SJSA1 (cell line): ENCODE measurements around the gene KLHL15. TPM values are rescaled to one million over a fixed set of nuclear protein-coding genes. Genes with fewer than 3 reads are reported as not detected.

ENCODE experiments used
- DNase-seq, 2 experiments: peaks; one replicate each; pipeline ENCODE4 v3.0.0-alpha.2; 2015 to 2020; ENCODE audit warnings: low spot score in 2 of 2, low read depth in 1 of 2
- H3K27ac ChIP-seq: fragments of 250-450 bp; sonication (Bioruptor Pico); 2 replicates; pipeline ENCODE4 v1.5.1; 2020; ENCODE audit warnings: mild to moderate bottlenecking, moderate library complexity
- H3K27me3 ChIP-seq: fragments of 250-450 bp; sonication (Bioruptor Pico); replicated peaks from 2 replicates; pipeline ENCODE4 v1.5.1; 2020; ENCODE audit warnings: mild to moderate bottlenecking, moderate library complexity
- H3K36me3 ChIP-seq: fragments of 250-450 bp; sonication (Bioruptor Pico); 2 replicates; pipeline ENCODE4 v1.5.1; 2020; ENCODE audit warnings: mild to moderate bottlenecking
- H3K4me1 ChIP-seq: fragments of 250-450 bp; sonication (Bioruptor Pico); replicated peaks from 2 replicates; pipeline ENCODE4 v1.6.1; 2021; ENCODE audit warnings: mild to moderate bottlenecking
- H3K4me3 ChIP-seq: fragments of 250-450 bp; sonication (Bioruptor Pico); 2 replicates; pipeline ENCODE4 v1.5.1; 2020; ENCODE audit warnings: mild to moderate bottlenecking
- H3K9me3 ChIP-seq: fragments of 250-450 bp; sonication (Bioruptor Pico); replicated peaks from 2 replicates; pipeline ENCODE4 v1.5.1; 2020; ENCODE audit warnings: mild to moderate bottlenecking
- total RNA-seq: library from RNA; depleted of rRNA; stranded (reverse); fragments of >200 nt; shearing (Covaris generic); gene quantifications from 2 replicates; pipeline ENCODE4 v1.2.3, GENCODE V29; 2014; rRNA removed

KLHL15 gene
- total RNA-seq, 1 experiment from 2014 or later, result 12.8 TPM

- Histone ChIP-seq H3K27ac (no peak overlapping the region), H3K4me3 (no peak overlapping the region), H3K27me3 (no peaks in the 10 kb centered on the region), H3K4me1 (no peaks in the 10 kb centered on the region), H3K9me3 (no peaks in the 10 kb centered on the region), H3K36me3 (no peaks in the 10 kb centered on the region)
- no peak for DNase-seq
Measured at GRCh38 chrX:23953908-23954269, 73.1 kb downstream of the KLHL15 start.

GRCh38 chrX:23952984-23953907 is 73.7 kb downstream of the KLHL15 start:
- no peak for DNase-seq
- Histone ChIP-seq H3K9me3 (no peaks in the 10 kb centered on the region), H3K36me3 (no peaks in the 10 kb centered on the region), H3K27ac (no peak overlapping the region), H3K27me3 (no peaks in the 10 kb centered on the region), H3K4me3 (no peak overlapping the region), H3K4me1 (no peaks in the 10 kb centered on the region)

- Histone ChIP-seq H3K4me3 (no peak overlapping the region), H3K4me1 (no peaks in the 10 kb centered on the region), H3K27me3 (no peaks in the 10 kb centered on the region), H3K36me3 (no peaks in the 10 kb centered on the region), H3K9me3 (no peaks in the 10 kb centered on the region), H3K27ac (no peak overlapping the region)
- DNase-seq, result no peak
Measured at GRCh38 chrX:23952391-23952790, 74.6 kb downstream of the KLHL15 start.

GRCh38 chrX:23945206-23945605 is 81.8 kb downstream of the KLHL15 start:
- Histone ChIP-seq H3K27ac (no peak overlapping the region), H3K27me3 (no peaks in the 10 kb centered on the region)
- no peak for DNase-seq

GRCh38 chrX:23944234-23944633 is 82.8 kb downstream of the KLHL15 start:
- H3K4me1 ChIP-seq, result no peaks in the 10 kb centered on the region
- H3K27ac ChIP-seq, result no peak overlapping the region
- no peaks in the 10 kb centered on the region for H3K9me3 ChIP-seq
- no peak overlapping the region for H3K4me3 ChIP-seq
- no peaks in the 10 kb centered on the region for H3K27me3 ChIP-seq
- no peak for DNase-seq
- no peaks in the 10 kb centered on the region for H3K36me3 ChIP-seq

More at GRCh38 chrX:23945206-23945605, 81.8 kb downstream of the KLHL15 start:
- no peaks in the 10 kb centered on the region for H3K4me1 ChIP-seq
- H3K4me3 ChIP-seq, result no peak overlapping the region
- no peaks in the 10 kb centered on the region for H3K9me3 ChIP-seq
- no peaks in the 10 kb centered on the region for H3K36me3 ChIP-seq

GRCh38 chrX:23939203-23939602 is 87.8 kb downstream of the KLHL15 start:
- no peak for DNase-seq
- no peak overlapping the region for H3K27ac ChIP-seq
- no peaks in the 10 kb centered on the region for H3K36me3 ChIP-seq
- H3K9me3 ChIP-seq, result no peaks in the 10 kb centered on the region
- no peaks in the 10 kb centered on the region for H3K27me3 ChIP-seq
- no peaks in the 10 kb centered on the region for H3K4me1 ChIP-seq
- no peak overlapping the region for H3K4me3 ChIP-seq

- Histone ChIP-seq H3K9me3 (no peaks in the 10 kb centered on the region), H3K4me3 (no peak overlapping the region), H3K4me1 (no peaks in the 10 kb centered on the region), H3K27me3 (no peaks in the 10 kb centered on the region), H3K27ac (no peak overlapping the region), H3K36me3 (no peaks in the 10 kb centered on the region)
- no peak for DNase-seq
Measured at GRCh38 chrX:23938690-23939089, 88.3 kb downstream of the KLHL15 start.

GRCh38 chrX:23937100-23937499 is 89.9 kb downstream of the KLHL15 start:
- H3K4me1 ChIP-seq, result no peaks in the 10 kb centered on the region
- no peak for DNase-seq
- H3K27ac ChIP-seq, result no peak overlapping the region
- no peaks in the 10 kb centered on the region for H3K9me3 ChIP-seq
- no peak overlapping the region for H3K4me3 ChIP-seq
- H3K27me3 ChIP-seq, result no peaks in the 10 kb centered on the region
- no peaks in the 10 kb centered on the region for H3K36me3 ChIP-seq

- H3K27ac ChIP-seq, result no peak overlapping the region
- H3K27me3 ChIP-seq, result no peaks in the 10 kb centered on the region
- no peaks in the 10 kb centered on the region for H3K9me3 ChIP-seq
- no peaks in the 10 kb centered on the region for H3K36me3 ChIP-seq
- DNase-seq, result no peak
- no peaks in the 10 kb centered on the region for H3K4me1 ChIP-seq
- H3K4me3 ChIP-seq, result no peak overlapping the region
Measured at GRCh38 chrX:23936180-23936579, 90.8 kb downstream of the KLHL15 start.

GRCh38 chrX:23935106-23935505 is 91.9 kb downstream of the KLHL15 start:
- no peaks in the 10 kb centered on the region for H3K36me3 ChIP-seq
- DNase-seq, result no peak
- no peak overlapping the region for H3K4me3 ChIP-seq
- no peak overlapping the region for H3K27ac ChIP-seq
- H3K4me1 ChIP-seq, result no peaks in the 10 kb centered on the region
- H3K9me3 ChIP-seq, result no peaks in the 10 kb centered on the region
- H3K27me3 ChIP-seq, result no peaks in the 10 kb centered on the region

Other genes starting within 250 kb of the KLHL15 start
- 60.2 and 114 TPM in 2 replicates for gene SAT1, start 244.0 kb downstream of the KLHL15 start, total RNA-seq
- 28.0 and 39.4 TPM in 2 replicates for gene APOO, start 119.2 kb downstream of the KLHL15 start, total RNA-seq
- not detected in 2 replicates for gene CXorf58, start 119.2 kb downstream of the KLHL15 start, total RNA-seq
- gene EIF2S3, start 27.8 kb upstream of the KLHL15 start, total RNA-seq, result 100 and 162 TPM in 2 replicates
- 15.6 and 29.9 TPM in 2 replicates for gene ZFX, start 122.5 kb upstream of the KLHL15 start, total RNA-seq